GM12878 (cell line): Measurements from ENCODE around the gene UBE2L5. TPM values are rescaled to one million over a fixed set of nuclear protein-coding genes. Genes with fewer than 3 reads are reported as not detected.
A peak's percentile ranks its signal among the peaks of the same experiment; 100 is the strongest.

Experiments used
- ASH2L ChIP-seq: fragments of 300-600, 200-600 bp; sonication (generic); IDR thresholded peaks from 2 replicates; pipeline ENCODE4 v1.6.1; 2017; ENCODE audit warnings: low read depth, mild to moderate bottlenecking, borderline replicate concordance
- ATF7 ChIP-seq: fragments of 450-650 bp; IDR thresholded peaks from 2 replicates; pipeline ENCODE4 v1.6.1; 2016; ENCODE audit warnings: low read depth, mild to moderate bottlenecking
- BHLHE40 ChIP-seq, 2 experiments: fragments of 450-650 bp in 1 of 2; IDR thresholded peaks; 2 replicates each; pipeline ENCODE4 v1.6.1; 2011 to 2017; ENCODE audit warnings: low read depth in 2 of 2, borderline replicate concordance in 1 of 2, improper control_type of control experiment in 1 of 2, low read length in 1 of 2, mild to moderate bottlenecking in 1 of 2
- BMI1 ChIP-seq: fragments of 450-650 bp; IDR thresholded peaks from 2 replicates; pipeline ENCODE4 v1.6.1; 2016; ENCODE audit warnings: mild to moderate bottlenecking, moderate library complexity, borderline replicate concordance
- CBFB ChIP-seq: IDR thresholded peaks from 2 replicates; pipeline ENCODE4 v1.6.1; 2016; ENCODE audit warnings: antibody characterized with exemption, low read depth
- CREB1 ChIP-seq: IDR thresholded peaks from 2 replicates; pipeline ENCODE4 v1.6.1; 2012; ENCODE audit warnings: low read depth, mild to moderate bottlenecking, inconsistent platforms
- ESRRA ChIP-seq: IDR thresholded peaks from 2 replicates; pipeline ENCODE4 v1.6.1; 2012; ENCODE audit warnings: mild to moderate bottlenecking, low read length, improper control_type of control experiment
- MEF2B ChIP-seq: fragments of 450-650 bp; IDR thresholded peaks from 2 replicates; pipeline ENCODE4 v1.6.1; 2018; ENCODE audit warnings: mild to moderate bottlenecking, moderate library complexity; ENCODE audit not compliant: partially characterized antibody, poor library complexity, severe bottlenecking
- NFXL1 ChIP-seq: fragments of 450-650 bp; IDR thresholded peaks from 2 replicates; pipeline ENCODE4 v1.6.1; 2017; ENCODE audit warnings: antibody characterized with exemption, mild to moderate bottlenecking, borderline replicate concordance
- NRF1 ChIP-seq: conservative IDR thresholded peaks from 2 replicates; pipeline ENCODE4 v1.6.1; 2011; ENCODE audit warnings: mild to moderate bottlenecking, low read depth, low read length, improper control_type of control experiment
- POLR2AphosphoS2 ChIP-seq: IDR thresholded peaks from 2 replicates; pipeline ENCODE4 v1.6.1; 2011; ENCODE audit warnings: low read depth, mild to moderate bottlenecking, low read length, improper control_type of control experiment, moderate library complexity
- POLR2AphosphoS5 ChIP-seq: IDR thresholded peaks from 2 replicates; pipeline ENCODE4 v1.6.1; 2011; ENCODE audit warnings: mild to moderate bottlenecking, low read length, inconsistent platforms
- SIX5 ChIP-seq: IDR thresholded peaks from 2 replicates; pipeline ENCODE4 v1.6.1; 2011; ENCODE audit warnings: mild to moderate bottlenecking, low read depth, low read length, moderate library complexity; ENCODE audit not compliant: severe bottlenecking
- SRF ChIP-seq, 2 experiments: IDR thresholded peaks; 2 replicates each; pipeline ENCODE4 v1.6.1; 2011; ENCODE audit warnings: low read depth in 2 of 2, low read length in 2 of 2, mild to moderate bottlenecking in 1 of 2, moderate library complexity in 1 of 2
- TARDBP ChIP-seq: IDR thresholded peaks from 2 replicates; pipeline ENCODE4 v1.6.1; 2016; ENCODE audit warnings: borderline replicate concordance
- WRNIP1 ChIP-seq: IDR thresholded peaks from 2 replicates; pipeline ENCODE4 v1.6.1; 2011; ENCODE audit warnings: low read depth, low read length, improper control_type of control experiment, borderline replicate concordance
- ZNF274 ChIP-seq: IDR thresholded peaks from one replicate; pipeline ENCODE4 v1.8.0; 2011; ENCODE audit not compliant: insufficient read length, insufficient read depth
- polyA plus RNA-seq, 11 experiments: library from polyadenylated mRNA; depleted of rRNA in 4 of 11; unstranded in 6 of 11; stranded (reverse) in 5 of 11; fragments of >200 nt; fragmentation: Nextera tagmentation in 4 of 11; fragmentation: Illumina TruSeq in 1 of 11; extraction: Ambion mirVana in 4 of 11; extraction: Trizol in 1 of 11; gene quantifications; 1 replicate in 1 of 11; 2 replicates in 10 of 11; pipeline versions ENCODE4 v1.2.1 to v1.2.3, GENCODE V29; 2011 to 2016; ENCODE audit warnings: inconsistent platforms in 2 of 11, missing spikeins in 2 of 11, low read depth in 1 of 11
- total RNA-seq, 4 experiments: library from RNA; depleted of rRNA in 3 of 4; stranded (reverse); fragments of >200 nt in 3 of 4; fragmentation: Illumina TruSeq in 1 of 4; extraction: Trizol in 1 of 4; gene quantifications; 2 replicates each; pipeline versions ENCODE4 v1.2.1 to v1.2.3, GENCODE V29; 2013 to 2021
- TF ChIP-seq, protein P1 (sequence below): IDR thresholded peaks from 2 replicates; pipeline ENCODE4 v1.6.1; 2012; ENCODE audit warnings: low read depth, low read length, improper control_type of control experiment
- TF ChIP-seq, protein P2 (sequence below): IDR thresholded peaks from 2 replicates; pipeline ENCODE4 v1.6.1; 2012; ENCODE audit warnings: low read depth, low read length, improper control_type of control experiment
- TF ChIP-seq, protein P3 (sequence below): IDR thresholded peaks from 2 replicates; pipeline ENCODE4 v1.6.1; 2011; ENCODE audit warnings: borderline replicate concordance, low read depth, mild to moderate bottlenecking, moderate library complexity, low read length; ENCODE audit not compliant: insufficient read depth, poor library complexity, severe bottlenecking
- TF ChIP-seq, protein P4 (sequence below): fragments of 450-650 bp; IDR thresholded peaks from 2 replicates; pipeline ENCODE4 v1.6.1; 2017; ENCODE audit warnings: antibody characterized with exemption, mild to moderate bottlenecking, moderate library complexity
- TF ChIP-seq, protein P5 (sequence below): fragments of 450-650 bp; IDR thresholded peaks from 2 replicates; pipeline ENCODE4 v1.6.1; 2016; ENCODE audit warnings: mild to moderate bottlenecking

Gene UBE2L5
- total and polyA plus RNA-seq, 10 of the 15 experiments (the other 5 are each of a cell fraction or from before 2014, with no cell fraction given) = 0.03 to 1.1 (median 0.19) TPM; not detected in 2

GRCh38 chr13:30465593-30466357, 43.5 kb downstream of the UBE2L5 start, which contains the start of gene HMGB1 (continued):
- TF ChIP-seq ASH2L (peak; percentile 83; the same call in 1 of the 2 replicates), BHLHE40 (IDR thresholded peaks at IDR 0.05; ENCODE audit: borderline replicate concordance in 1 of 2, low read depth in 2 of 2, low read length in 1 of 2) (peak in 1 of 2 experiments; percentile 10; a peak in 1 of 4 replicates), SRF (IDR thresholded peaks at IDR 0.05; ENCODE audit: low read depth in 2 of 2, low read length in 2 of 2) (no peak), TARDBP (no peak), CBFB (no peak), NFXL1 (0 out of 2 replicates have a peak, but pooled peaks have one; percentile 34), NRF1 (no peak), ESRRA (no peak), WRNIP1 (no peak), ZNF274 (no peak), POLR2AphosphoS2 (peak; percentile 78), SIX5 (no peak), ATF7 (peak; percentile 74), POLR2AphosphoS5 (peak; percentile 95), BMI1 (no peak), MEF2B (no peak), CREB1 (peak; percentile 96)
- TF ChIP-seq, protein P1, sequence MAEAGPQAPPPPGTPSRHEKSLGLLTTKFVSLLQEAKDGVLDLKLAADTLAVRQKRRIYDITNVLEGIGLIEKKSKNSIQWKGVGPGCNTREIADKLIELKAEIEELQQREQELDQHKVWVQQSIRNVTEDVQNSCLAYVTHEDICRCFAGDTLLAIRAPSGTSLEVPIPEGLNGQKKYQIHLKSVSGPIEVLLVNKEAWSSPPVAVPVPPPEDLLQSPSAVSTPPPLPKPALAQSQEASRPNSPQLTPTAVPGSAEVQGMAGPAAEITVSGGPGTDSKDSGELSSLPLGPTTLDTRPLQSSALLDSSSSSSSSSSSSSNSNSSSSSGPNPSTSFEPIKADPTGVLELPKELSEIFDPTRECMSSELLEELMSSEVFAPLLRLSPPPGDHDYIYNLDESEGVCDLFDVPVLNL = peak; percentile 99
- TF ChIP-seq, protein P2, sequence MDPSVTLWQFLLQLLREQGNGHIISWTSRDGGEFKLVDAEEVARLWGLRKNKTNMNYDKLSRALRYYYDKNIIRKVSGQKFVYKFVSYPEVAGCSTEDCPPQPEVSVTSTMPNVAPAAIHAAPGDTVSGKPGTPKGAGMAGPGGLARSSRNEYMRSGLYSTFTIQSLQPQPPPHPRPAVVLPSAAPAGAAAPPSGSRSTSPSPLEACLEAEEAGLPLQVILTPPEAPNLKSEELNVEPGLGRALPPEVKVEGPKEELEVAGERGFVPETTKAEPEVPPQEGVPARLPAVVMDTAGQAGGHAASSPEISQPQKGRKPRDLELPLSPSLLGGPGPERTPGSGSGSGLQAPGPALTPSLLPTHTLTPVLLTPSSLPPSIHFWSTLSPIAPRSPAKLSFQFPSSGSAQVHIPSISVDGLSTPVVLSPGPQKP = no peak
- TF ChIP-seq, protein P3, sequence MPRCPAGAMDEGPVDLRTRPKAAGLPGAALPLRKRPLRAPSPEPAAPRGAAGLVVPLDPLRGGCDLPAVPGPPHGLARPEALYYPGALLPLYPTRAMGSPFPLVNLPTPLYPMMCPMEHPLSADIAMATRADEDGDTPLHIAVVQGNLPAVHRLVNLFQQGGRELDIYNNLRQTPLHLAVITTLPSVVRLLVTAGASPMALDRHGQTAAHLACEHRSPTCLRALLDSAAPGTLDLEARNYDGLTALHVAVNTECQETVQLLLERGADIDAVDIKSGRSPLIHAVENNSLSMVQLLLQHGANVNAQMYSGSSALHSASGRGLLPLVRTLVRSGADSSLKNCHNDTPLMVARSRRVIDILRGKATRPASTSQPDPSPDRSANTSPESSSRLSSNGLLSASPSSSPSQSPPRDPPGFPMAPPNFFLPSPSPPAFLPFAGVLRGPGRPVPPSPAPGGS = no peak
- TF ChIP-seq, protein P4, sequence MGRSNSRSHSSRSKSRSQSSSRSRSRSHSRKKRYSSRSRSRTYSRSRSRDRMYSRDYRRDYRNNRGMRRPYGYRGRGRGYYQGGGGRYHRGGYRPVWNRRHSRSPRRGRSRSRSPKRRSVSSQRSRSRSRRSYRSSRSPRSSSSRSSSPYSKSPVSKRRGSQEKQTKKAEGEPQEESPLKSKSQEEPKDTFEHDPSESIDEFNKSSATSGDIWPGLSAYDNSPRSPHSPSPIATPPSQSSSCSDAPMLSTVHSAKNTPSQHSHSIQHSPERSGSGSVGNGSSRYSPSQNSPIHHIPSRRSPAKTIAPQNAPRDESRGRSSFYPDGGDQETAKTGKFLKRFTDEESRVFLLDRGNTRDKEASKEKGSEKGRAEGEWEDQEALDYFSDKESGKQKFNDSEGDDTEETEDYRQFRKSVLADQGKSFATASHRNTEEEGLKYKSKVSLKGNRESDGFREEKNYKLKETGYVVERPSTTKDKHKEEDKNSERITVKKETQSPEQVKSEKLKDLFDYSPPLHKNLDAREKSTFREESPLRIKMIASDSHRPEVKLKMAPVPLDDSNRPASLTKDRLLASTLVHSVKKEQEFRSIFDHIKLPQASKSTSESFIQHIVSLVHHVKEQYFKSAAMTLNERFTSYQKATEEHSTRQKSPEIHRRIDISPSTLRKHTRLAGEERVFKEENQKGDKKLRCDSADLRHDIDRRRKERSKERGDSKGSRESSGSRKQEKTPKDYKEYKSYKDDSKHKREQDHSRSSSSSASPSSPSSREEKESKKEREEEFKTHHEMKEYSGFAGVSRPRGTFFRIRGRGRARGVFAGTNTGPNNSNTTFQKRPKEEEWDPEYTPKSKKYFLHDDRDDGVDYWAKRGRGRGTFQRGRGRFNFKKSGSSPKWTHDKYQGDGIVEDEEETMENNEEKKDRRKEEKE = no peak
- TF ChIP-seq, protein P5, sequence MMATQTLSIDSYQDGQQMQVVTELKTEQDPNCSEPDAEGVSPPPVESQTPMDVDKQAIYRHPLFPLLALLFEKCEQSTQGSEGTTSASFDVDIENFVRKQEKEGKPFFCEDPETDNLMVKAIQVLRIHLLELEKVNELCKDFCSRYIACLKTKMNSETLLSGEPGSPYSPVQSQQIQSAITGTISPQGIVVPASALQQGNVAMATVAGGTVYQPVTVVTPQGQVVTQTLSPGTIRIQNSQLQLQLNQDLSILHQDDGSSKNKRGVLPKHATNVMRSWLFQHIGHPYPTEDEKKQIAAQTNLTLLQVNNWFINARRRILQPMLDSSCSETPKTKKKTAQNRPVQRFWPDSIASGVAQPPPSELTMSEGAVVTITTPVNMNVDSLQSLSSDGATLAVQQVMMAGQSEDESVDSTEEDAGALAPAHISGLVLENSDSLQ = peak; percentile 17; the same call in 1 of the 2 replicates
